Measurements from ENCODE around the gene EBF3. TPM values are rescaled to one million over a fixed set of nuclear protein-coding genes. Genes with fewer than 3 reads are reported as not detected.

The EBF3 gene
- total RNA-seq, 1 experiment from 2014 or later = 0.12 TPM

DNA sequence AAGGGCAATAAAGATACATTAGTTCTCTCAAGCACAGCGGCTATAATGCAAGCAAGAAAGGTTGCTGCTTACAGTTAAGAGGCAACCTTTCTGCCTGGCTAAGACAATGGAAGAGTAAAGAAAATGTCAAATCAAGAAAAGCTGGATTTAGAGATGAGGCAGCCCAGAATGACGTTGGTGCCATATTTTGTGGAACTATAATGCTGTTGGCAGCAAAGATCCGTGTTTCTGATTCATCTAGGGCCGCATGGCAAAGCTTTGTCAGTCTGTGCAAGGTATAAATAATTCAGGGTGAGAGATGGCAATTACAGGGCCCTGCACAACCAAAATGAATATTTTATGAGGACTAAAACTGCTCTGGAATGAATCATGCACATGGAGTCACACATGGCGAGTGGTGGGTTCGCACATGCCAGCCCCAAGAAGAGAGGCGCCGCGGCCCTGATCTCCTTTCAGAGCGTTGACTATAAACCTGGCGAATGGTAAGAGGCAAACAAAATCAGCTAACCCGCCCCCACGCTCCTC is 76.6 kb downstream of the EBF3 start (continued):
- TF ChIP-seq ZFX (IDR thresholded peaks at IDR 0.05) (no peak), ZNF274 (IDR thresholded peaks at IDR 0.05; ENCODE audit: low read depth, low read length) (no peak), ELF1 (IDR thresholded peaks at IDR 0.05; ENCODE audit: borderline replicate concordance, low read depth) (no peak)

GRCh38 chr10:129886263-129886662 is 77.8 kb downstream of the EBF3 start:
- DNase-seq (ENCODE audit: low read depth, low spot score) (no peak), ATAC-seq (no peak)
- CTCF ChIA-PET = no interaction called here
- no peak overlapping the region for H2AFZ ChIP-seq (ENCODE audit: low read depth, low read length, poor library complexity, severe bottlenecking)
- 0 out of 2 replicates have a peak, but pooled peaks cover 4% of the 10 kb centered on the region for H3K27me3 ChIP-seq (ENCODE audit: insufficient read depth, low read length)
- RAD21 ChIA-PET (ENCODE audit: low non-redundant PET in 1 of 2, low total read pairs in 2 of 2, uncharacterized antibody in 2 of 2, unreplicated experiment in 2 of 2) = no interaction called here
- H4K20me1 ChIP-seq (ENCODE audit: insufficient read depth) = no peaks in the 10 kb centered on the region
- H3K9me3 ChIP-seq (ENCODE audit: control insufficient read depth in 1 of 2, insufficient read depth in 1 of 2, low read depth in 1 of 2, low read length in 2 of 2) = no peaks in the 10 kb centered on the region
- intact Hi-C loops (cut with micrococcal nuclease) = loop anchor here (10.0 kb wide), 1 partner anchor 289 kb away; no protein-coding TSS in a partner anchor
- no peak overlapping the region for H3K9ac ChIP-seq (ENCODE audit: low read length)
- no peaks in the 10 kb centered on the region for H3K36me3 ChIP-seq (ENCODE audit: control insufficient read depth in 1 of 2, insufficient read depth in 2 of 2, low read length in 2 of 2)
- H3K27ac ChIP-seq (ENCODE audit: low read depth, low read length) = no peak overlapping the region
- no peaks in the 10 kb centered on the region for H3K9me2 ChIP-seq (ENCODE audit: insufficient read depth)
- H3K4me3 ChIP-seq (replicated peaks in 1 of 2; ENCODE audit: low read depth in 1 of 2, low read length in 2 of 2) = no peak overlapping the region
- H3K4me1 ChIP-seq (ENCODE audit: control insufficient read depth in 1 of 2, insufficient read depth in 2 of 2, low read length in 2 of 2) = no peaks in the 10 kb centered on the region
- H3K4me2 ChIP-seq (ENCODE audit: low read length) = no peak overlapping the region
- POLR2A ChIA-PET = no interaction called here
- H3K79me2 ChIP-seq (ENCODE audit: insufficient read depth, low read length) = no peaks in the 10 kb centered on the region
- TF ChIP-seq FOSL1 (IDR thresholded peaks at IDR 0.05; ENCODE audit: low read depth) (no peak), ELF1 (IDR thresholded peaks at IDR 0.05; ENCODE audit: borderline replicate concordance, low read depth) (no peak)
- TF ChIP-seq, protein P1, sequence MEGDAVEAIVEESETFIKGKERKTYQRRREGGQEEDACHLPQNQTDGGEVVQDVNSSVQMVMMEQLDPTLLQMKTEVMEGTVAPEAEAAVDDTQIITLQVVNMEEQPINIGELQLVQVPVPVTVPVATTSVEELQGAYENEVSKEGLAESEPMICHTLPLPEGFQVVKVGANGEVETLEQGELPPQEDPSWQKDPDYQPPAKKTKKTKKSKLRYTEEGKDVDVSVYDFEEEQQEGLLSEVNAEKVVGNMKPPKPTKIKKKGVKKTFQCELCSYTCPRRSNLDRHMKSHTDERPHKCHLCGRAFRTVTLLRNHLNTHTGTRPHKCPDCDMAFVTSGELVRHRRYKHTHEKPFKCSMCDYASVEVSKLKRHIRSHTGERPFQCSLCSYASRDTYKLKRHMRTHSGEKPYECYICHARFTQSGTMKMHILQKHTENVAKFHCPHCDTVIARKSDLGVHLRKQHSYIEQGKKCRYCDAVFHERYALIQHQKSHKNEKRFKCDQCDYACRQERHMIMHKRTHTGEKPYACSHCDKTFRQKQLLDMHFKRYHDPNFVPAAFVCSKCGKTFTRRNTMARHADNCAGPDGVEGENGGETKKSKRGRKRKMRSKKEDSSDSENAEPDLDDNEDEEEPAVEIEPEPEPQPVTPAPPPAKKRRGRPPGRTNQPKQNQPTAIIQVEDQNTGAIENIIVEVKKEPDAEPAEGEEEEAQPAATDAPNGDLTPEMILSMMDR (IDR thresholded peaks at IDR 0.05 in 2 of 3, conservative IDR thresholded peaks at IDR 0.05 in 1 of 3; ENCODE audit: borderline replicate concordance in 1 of 3, insufficient read depth in 1 of 3, low read depth in 2 of 3, low read length in 2 of 3) = no peak
- BruUV-seq (replicated peaks) = no TSS peak

- 0 out of 2 replicates have a peak, but pooled peaks cover 4% of the 10 kb centered on the region for H3K27me3 ChIP-seq (ENCODE audit: insufficient read depth, low read length)
- TF ChIP-seq, protein P2, sequence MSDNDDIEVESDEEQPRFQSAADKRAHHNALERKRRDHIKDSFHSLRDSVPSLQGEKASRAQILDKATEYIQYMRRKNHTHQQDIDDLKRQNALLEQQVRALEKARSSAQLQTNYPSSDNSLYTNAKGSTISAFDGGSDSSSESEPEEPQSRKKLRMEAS (IDR thresholded peaks at IDR 0.05) = no peak
- TF ChIP-seq CEBPB (IDR thresholded peaks at IDR 0.05; ENCODE audit: low read depth) = no peak
- TF ChIP-seq ELF1 (IDR thresholded peaks at IDR 0.05; ENCODE audit: borderline replicate concordance, low read depth) = no peak
- TF ChIP-seq TCF7L2 (IDR thresholded peaks at IDR 0.05; ENCODE audit: borderline replicate concordance, extremely low read depth, insufficient read depth, insufficient read length) = no peak
- TF ChIP-seq RAD21 (IDR thresholded peaks at IDR 0.05; ENCODE audit: low read depth) = no peak
- TF ChIP-seq, protein P3, sequence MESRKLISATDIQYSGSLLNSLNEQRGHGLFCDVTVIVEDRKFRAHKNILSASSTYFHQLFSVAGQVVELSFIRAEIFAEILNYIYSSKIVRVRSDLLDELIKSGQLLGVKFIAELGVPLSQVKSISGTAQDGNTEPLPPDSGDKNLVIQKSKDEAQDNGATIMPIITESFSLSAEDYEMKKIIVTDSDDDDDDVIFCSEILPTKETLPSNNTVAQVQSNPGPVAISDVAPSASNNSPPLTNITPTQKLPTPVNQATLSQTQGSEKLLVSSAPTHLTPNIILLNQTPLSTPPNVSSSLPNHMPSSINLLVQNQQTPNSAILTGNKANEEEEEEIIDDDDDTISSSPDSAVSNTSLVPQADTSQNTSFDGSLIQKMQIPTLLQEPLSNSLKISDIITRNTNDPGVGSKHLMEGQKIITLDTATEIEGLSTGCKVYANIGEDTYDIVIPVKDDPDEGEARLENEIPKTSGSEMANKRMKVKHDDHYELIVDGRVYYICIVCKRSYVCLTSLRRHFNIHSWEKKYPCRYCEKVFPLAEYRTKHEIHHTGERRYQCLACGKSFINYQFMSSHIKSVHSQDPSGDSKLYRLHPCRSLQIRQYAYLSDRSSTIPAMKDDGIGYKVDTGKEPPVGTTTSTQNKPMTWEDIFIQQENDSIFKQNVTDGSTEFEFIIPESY (IDR thresholded peaks at IDR 0.05; ENCODE audit: extremely low read depth, insufficient replicate concordance, low read length) = no peak
Measured at GRCh38 chr10:129885526-129885925, 78.5 kb downstream of the EBF3 start.

More at GRCh38 chr10:129885526-129885925, 78.5 kb downstream of the EBF3 start:
- H3K9me3 ChIP-seq (ENCODE audit: control insufficient read depth in 1 of 2, insufficient read depth in 1 of 2, low read depth in 1 of 2, low read length in 2 of 2) = no peaks in the 10 kb centered on the region
- intact Hi-C loops (cut with micrococcal nuclease) = loop anchor here (10.0 kb wide), 1 partner anchor 289 kb away; no protein-coding TSS in a partner anchor
- no peak overlapping the region for H2AFZ ChIP-seq (ENCODE audit: low read depth, low read length, poor library complexity, severe bottlenecking)
- ChIA-PET RAD21 (ENCODE audit: low non-redundant PET in 1 of 2, low total read pairs in 2 of 2, uncharacterized antibody in 2 of 2, unreplicated experiment in 2 of 2) (no interaction called here), POLR2A (no interaction called here), CTCF (no interaction called here)
- no peak overlapping the region for H3K9ac ChIP-seq (ENCODE audit: low read length)
- H3K36me3 ChIP-seq (ENCODE audit: control insufficient read depth in 1 of 2, insufficient read depth in 2 of 2, low read length in 2 of 2) = no peaks in the 10 kb centered on the region
- H3K4me1 ChIP-seq (ENCODE audit: control insufficient read depth in 1 of 2, insufficient read depth in 2 of 2, low read length in 2 of 2) = no peaks in the 10 kb centered on the region
- no peak for DNase-seq (ENCODE audit: low read depth, low spot score)
- H3K79me2 ChIP-seq (ENCODE audit: insufficient read depth, low read length) = no peaks in the 10 kb centered on the region
- no peaks in the 10 kb centered on the region for H3K9me2 ChIP-seq (ENCODE audit: insufficient read depth)
- no peak overlapping the region for H3K4me2 ChIP-seq (ENCODE audit: low read length)
- no TSS peak for BruUV-seq (replicated peaks)
- no peaks in the 10 kb centered on the region for H4K20me1 ChIP-seq (ENCODE audit: insufficient read depth)
- H3K4me3 ChIP-seq (replicated peaks in 1 of 2; ENCODE audit: low read depth in 1 of 2, low read length in 2 of 2) = no peak overlapping the region
- no peak for ATAC-seq
- no peak overlapping the region for H3K27ac ChIP-seq (ENCODE audit: low read depth, low read length)

All from HCT116 (cell line).